HepG2 (cell line): Measurements from ENCODE around the gene RNU5B-1. TPM values are rescaled to one million over a fixed set of nuclear protein-coding genes. Genes with fewer than 3 reads are reported as not detected.

Experiments
- ATAC-seq: fragments of 200-7000 bp; cut with Tn5 transposase; 3 replicates; pipeline ENCODE4 v1.9.1; 2020; ENCODE audit warnings: mild to moderate bottlenecking, moderate library complexity
- BruUV-seq: library from RNA; stranded (reverse); fragments of 400-500 nt; replicated peaks from 2 replicates; lab custom pipeline; 2021; lab: Mats Ljungman, UMichigan
- CTCF ChIA-PET: fragments of 300-600 bp; formaldehyde crosslinking; extraction: SDS; loops from one replicate; lab custom pipeline; 2021; ENCODE audit warnings: low total read pairs, inconsistent platforms, low intra/inter-chr PET ratio; lab: Yijun Ruan, JAX
- POLR2A ChIA-PET: fragments of 350-600 bp; sonication (Branson Sonifier 250); formaldehyde crosslinking; loops from one replicate; lab custom pipeline; 2020; ENCODE audit warnings: antibody characterized with exemption, inconsistent platforms; lab: Yijun Ruan, JAX
- DNase-seq: peaks from one replicate; pipeline ENCODE4 v3.0.0-alpha.2; 2015; ENCODE audit warnings: low spot score
- FAIRE-seq: peaks from 3 replicates; lab custom pipeline; 2011; peaks lifted over from hg19 to GRCh38; lab: Jason Lieb, UNC
- H2AFZ ChIP-seq: one replicate; pipeline ENCODE4 v1.6.1; 2011; ENCODE audit warnings: low read length, inconsistent platforms
- H3K27ac ChIP-seq: fragments of 300-600 bp; 3 replicates; pipeline ENCODE4 v1.8.0; 2011; ENCODE audit warnings: mixed run types, mild to moderate bottlenecking, mixed read lengths, low read length, inconsistent platforms; ENCODE audit not compliant: insufficient read depth; ENCODE audit errors: extremely low read length
- H3K27me3 ChIP-seq, 2 experiments: fragments of 200-600 bp in 1 of 2; 2 replicates in 1 of 2; 3 replicates in 1 of 2; pipeline versions ENCODE4 v1.6.0 to v1.8.0; 2011; ENCODE audit warnings: low read length in 2 of 2, mild to moderate bottlenecking in 2 of 2, moderate library complexity in 2 of 2, inconsistent platforms in 1 of 2; ENCODE audit not compliant: insufficient read depth in 2 of 2, control insufficient read depth in 1 of 2
- H3K36me3 ChIP-seq, 2 experiments: fragments of 200-600 bp in 1 of 2; replicated peaks in 1 of 2; 2 replicates in 1 of 2; 3 replicates in 1 of 2; pipeline versions ENCODE4 v1.5.1 to v1.8.0; 2011; ENCODE audit warnings: low read length in 2 of 2, inconsistent platforms in 1 of 2; ENCODE audit not compliant: insufficient read depth in 2 of 2, control insufficient read depth in 1 of 2
- H3K4me1 ChIP-seq: 2 replicates; pipeline ENCODE4 v1.5.1; 2012; ENCODE audit warnings: low read length, inconsistent platforms; ENCODE audit not compliant: insufficient read depth
- H3K4me2 ChIP-seq: 2 replicates; pipeline ENCODE4 v1.6.0; 2011; ENCODE audit warnings: low read depth, low read length, inconsistent platforms
- H3K4me3 ChIP-seq, 3 experiments: fragments of 200-600 bp in 1 of 3; sonication (generic), shearing (Covaris generic) in 1 of 3; replicated peaks in 1 of 3; 2 replicates each; pipeline ENCODE4 v1.5.1; 2011 to 2016; ENCODE audit warnings: low read length in 3 of 3, inconsistent platforms in 2 of 3, low read depth in 2 of 3, mild to moderate bottlenecking in 2 of 3, control low read depth in 1 of 3, mixed read lengths in 1 of 3; ENCODE audit not compliant: insufficient read depth in 1 of 3
- H3K79me2 ChIP-seq: one replicate; pipeline ENCODE4 v1.6.1; 2011; ENCODE audit warnings: low read length, inconsistent platforms; ENCODE audit not compliant: insufficient read depth
- H3K9ac ChIP-seq: 2 replicates; pipeline ENCODE4 v1.6.0; 2011; ENCODE audit warnings: mild to moderate bottlenecking, low read depth, low read length, inconsistent platforms; ENCODE audit not compliant: insufficient read depth
- H3K9me3 ChIP-seq: 2 replicates; pipeline ENCODE4 v1.5.1; 2012; ENCODE audit warnings: mild to moderate bottlenecking, low read length
- H4K20me1 ChIP-seq: 2 replicates; pipeline ENCODE4 v1.6.0; 2011; ENCODE audit warnings: inconsistent platforms, mild to moderate bottlenecking, low read length, moderate library complexity; ENCODE audit not compliant: insufficient read depth
- DR1 ChIP-seq: sonication (generic); formaldehyde crosslinking; IDR thresholded peaks from 2 replicates; pipeline ENCODE4 v1.8.0; 2021; ENCODE audit warnings: mild to moderate bottlenecking, missing genetic modification reagents, inconsistent platforms
- WGBS: methylation state at CpG from one replicate; pipeline ENCODE4 v1.1.6; 2017; ENCODE audit warnings: low lambda C conversion rate; 5-methylcytosine and 5-hydroxymethylcytosine counted together
- in situ Hi-C: cut with HindIII; loops from 2 replicates; pipeline ENCODE4 v1.10.0; 2017; ENCODE audit warnings: low pct_unique_long_range_greater_than_20kb; ENCODE audit not compliant: extremely low pct_ligation_motif_present
- intact Hi-C: fragments of 100-400 bp; cut with micrococcal nuclease; formaldehyde crosslinking; loops from one replicate; pipeline ENCODE4 v1.10.0; 2022; ENCODE audit not compliant: unreplicated experiment
- polyA plus RNA-seq, 8 experiments: library from polyadenylated mRNA; depleted of rRNA in 3 of 8; stranded (reverse) in 7 of 8; unstranded in 1 of 8; fragments of >200 nt; fragmentation: Illumina TruSeq in 4 of 8; extraction: Trizol in 4 of 8; gene quantifications; 2 replicates each; pipeline versions ENCODE4 v1.2.1 to v1.2.3, GENCODE V29; 2011 to 2016; ENCODE audit warnings: low read depth in 4 of 8, missing spikeins in 1 of 8, mixed read lengths in 1 of 8; ENCODE audit not compliant: insufficient read depth in 1 of 8
- total RNA-seq, 5 experiments: library from RNA; depleted of rRNA; stranded (reverse); fragments of >200 nt; fragmentation: Illumina TruSeq; extraction: Trizol; gene quantifications; 2 replicates each; pipeline ENCODE4 v1.2.3, GENCODE V29; 2016; ENCODE audit warnings: low read depth in 1 of 5
- TF ChIP-seq, protein P1 (sequence below), 2 experiments: sonication (generic) in 1 of 2; formaldehyde crosslinking in 1 of 2; IDR thresholded peaks; 2 replicates each; pipeline versions ENCODE4 v1.5.1 to v1.6.1; 2011 to 2020; ENCODE audit warnings: borderline replicate concordance in 1 of 2, low read depth in 1 of 2, low read length in 1 of 2, mild to moderate bottlenecking in 1 of 2, missing genetic modification reagents in 1 of 2, moderate library complexity in 1 of 2
- TF ChIP-seq, protein P2 (sequence below): sonication (generic); formaldehyde crosslinking; IDR thresholded peaks from 2 replicates; pipeline ENCODE4 v1.8.0; 2022; ENCODE audit warnings: mild to moderate bottlenecking, missing genetic modification reagents, borderline replicate concordance

The RNU5B-1 gene
- total and polyA plus RNA-seq, 2 of the 13 experiments (the other 11 are each of a cell fraction or from before 2014, with no cell fraction given), result 1,646 TPM; not detected in 1

- H3K36me3 ChIP-seq, result peaks cover 0 to 12% of the 10 kb centered on the region in 2 experiments; a peak in 4 of 5 replicates
- ATAC-seq (no peak; the same call in 2 of the 3 replicates), FAIRE-seq (no peak), DNase-seq (no peak)
- H3K27me3 ChIP-seq, result no peaks in the 10 kb centered on the region
- no peaks in the 10 kb centered on the region for H4K20me1 ChIP-seq
- POLR2A ChIA-PET, result interaction anchor here (0.5 to 3.6 kb wide), 10 partner anchors 10 to 379 kb away, joined by 3 to 26 read pairs (median 7); partner anchors contain the start of genes CLPX, PARP16 and RNU5B-1
- CTCF ChIA-PET, result no interaction called here
- H3K4me2 ChIP-seq, result no peak overlapping the region
- no TSS peak for BruUV-seq
- TF ChIP-seq, protein P1, sequence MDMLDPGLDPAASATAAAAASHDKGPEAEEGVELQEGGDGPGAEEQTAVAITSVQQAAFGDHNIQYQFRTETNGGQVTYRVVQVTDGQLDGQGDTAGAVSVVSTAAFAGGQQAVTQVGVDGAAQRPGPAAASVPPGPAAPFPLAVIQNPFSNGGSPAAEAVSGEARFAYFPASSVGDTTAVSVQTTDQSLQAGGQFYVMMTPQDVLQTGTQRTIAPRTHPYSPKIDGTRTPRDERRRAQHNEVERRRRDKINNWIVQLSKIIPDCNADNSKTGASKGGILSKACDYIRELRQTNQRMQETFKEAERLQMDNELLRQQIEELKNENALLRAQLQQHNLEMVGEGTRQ (IDR thresholded peaks at IDR 0.05; ENCODE audit: low read depth, low read length), result 0 out of 2 replicates have a peak, but pooled peaks have one; percentile 8
- TF ChIP-seq, protein P1 (CRISPR knock-in tag; IDR thresholded peaks at IDR 0.05; ENCODE audit: borderline replicate concordance), result no peak
- TF ChIP-seq, protein P2, sequence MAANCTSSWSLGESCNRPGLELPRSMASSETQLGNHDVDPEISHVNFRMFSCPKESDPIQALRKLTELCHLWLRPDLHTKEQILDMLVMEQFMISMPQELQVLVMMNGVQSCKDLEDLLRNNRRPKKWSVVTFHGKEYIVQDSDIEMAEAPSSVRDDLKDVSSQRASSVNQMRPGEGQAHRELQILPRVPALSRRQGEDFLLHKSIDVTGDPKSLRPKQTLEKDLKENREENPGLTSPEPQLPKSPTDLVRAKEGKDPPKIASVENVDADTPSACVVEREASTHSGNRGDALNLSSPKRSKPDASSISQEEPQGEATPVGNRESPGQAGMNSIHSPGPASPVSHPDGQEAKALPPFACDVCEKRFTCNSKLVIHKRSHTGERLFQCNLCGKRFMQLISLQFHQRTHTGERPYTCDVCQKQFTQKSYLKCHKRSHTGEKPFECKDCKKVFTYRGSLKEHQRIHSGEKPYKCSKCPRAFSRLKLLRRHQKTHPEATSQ (CRISPR knock-in tag), result no peak
- no peak for TF ChIP-seq DR1 (CRISPR knock-in tag)
- H3K9me3 ChIP-seq, result no peaks in the 10 kb centered on the region
- no peaks in the 10 kb centered on the region for H3K79me2 ChIP-seq
- in situ Hi-C loops (no loop called here), intact Hi-C loops (no loop called here)
- no peak overlapping the region for H3K27ac ChIP-seq
- H3K4me1 ChIP-seq, result peaks cover 33% of the 10 kb centered on the region
- H2AFZ ChIP-seq, result no peak overlapping the region
- 88% methylated on average over 4 of the region's 4 CpGs for WGBS
- H3K9ac ChIP-seq, result no peak overlapping the region
- H3K4me3 ChIP-seq, result no peak overlapping the region
These were observed 29.3 kb upstream of the RNU5B-1 start for GRCh38 chr15:65275104-65275727.
